Fibroblast of lung (primary cell): Measurements from ENCODE around the gene MYDGF. TPM values are rescaled to one million over a fixed set of nuclear protein-coding genes. Genes with fewer than 3 reads are reported as not detected.

ENCODE experiments used
- DNase-seq, 2 donors: peaks; one replicate each; pipeline versions ENCODE4 v3.0.0 to v3.0.0-alpha.2; 2010; ENCODE audit warnings: low read depth in 2 of 2
- H2AFZ ChIP-seq: 2 replicates; pipeline ENCODE4 v1.5.1; 2012; ENCODE audit warnings: low read length, control low read depth, inconsistent platforms
- H3K27ac ChIP-seq: 2 replicates; pipeline ENCODE4 v1.5.1; 2011; ENCODE audit warnings: low read length, control low read depth; ENCODE audit not compliant: insufficient read depth
- H3K27me3 ChIP-seq: 2 replicates; pipeline ENCODE4 v1.5.1; 2011; ENCODE audit warnings: mild to moderate bottlenecking, low read length; ENCODE audit not compliant: control insufficient read depth, insufficient read depth
- H3K36me3 ChIP-seq: 2 replicates; pipeline ENCODE4 v1.5.1; 2011; ENCODE audit warnings: low read length; ENCODE audit not compliant: control insufficient read depth, insufficient read depth
- H3K4me1 ChIP-seq: 2 replicates; pipeline ENCODE4 v1.5.1; 2011; ENCODE audit warnings: low read length; ENCODE audit not compliant: control insufficient read depth, insufficient read depth; ENCODE audit errors: extremely low read depth
- H3K4me2 ChIP-seq: 2 replicates; pipeline ENCODE4 v1.5.1; 2011; ENCODE audit warnings: low read length, control low read depth; ENCODE audit not compliant: insufficient read depth; ENCODE audit errors: extremely low read depth
- H3K4me3 ChIP-seq, 4 experiments: fragments of 200-600 bp in 1 of 4; sonication (generic) in 1 of 4; replicated peaks in 1 of 4; 2 replicates each; pipeline ENCODE4 v1.5.1; 2011 to 2016; ENCODE audit warnings: low read length in 4 of 4, low read depth in 3 of 4, mild to moderate bottlenecking in 3 of 4, control low read depth in 2 of 4, inconsistent platforms in 1 of 4, mixed read lengths in 1 of 4; ENCODE audit not compliant: insufficient read depth in 1 of 4; ENCODE audit errors: control extremely low read depth in 1 of 4
- H3K79me2 ChIP-seq: 2 replicates; pipeline ENCODE4 v1.5.1; 2012; ENCODE audit warnings: mild to moderate bottlenecking, low read length, inconsistent platforms; ENCODE audit not compliant: control insufficient read depth, insufficient read depth
- H3K9ac ChIP-seq: 2 replicates; pipeline ENCODE4 v1.5.1; 2011; ENCODE audit warnings: mild to moderate bottlenecking, low read length, control low read depth; ENCODE audit not compliant: insufficient read depth
- H3K9me3 ChIP-seq: 2 replicates; pipeline ENCODE4 v1.5.1; 2012; ENCODE audit warnings: low read depth, low read length; ENCODE audit not compliant: control insufficient read depth, insufficient read depth
- H4K20me1 ChIP-seq: 2 replicates; pipeline ENCODE4 v1.5.1; 2011; ENCODE audit warnings: low read length; ENCODE audit not compliant: control insufficient read depth, insufficient read depth; ENCODE audit errors: extremely low read depth
- EZH2 ChIP-seq: IDR thresholded peaks from 2 replicates; pipeline ENCODE4 v1.5.1; 2012; ENCODE audit warnings: low read length, control low read depth, mild to moderate bottlenecking; ENCODE audit errors: missing control alignments
- polyA plus RNA-seq, 2 donors: library from polyadenylated mRNA; depleted of rRNA in 1 of 2; stranded (reverse) in 1 of 2; unstranded in 1 of 2; fragments of >200 nt; gene quantifications; 2 replicates each; pipeline ENCODE4 v1.2.1, GENCODE V29; 2011 to 2012; ENCODE audit warnings: missing spikeins in 1 of 2
- total RNA-seq: library from RNA; depleted of rRNA; stranded (reverse); fragments of >200 nt; gene quantifications from 2 replicates; pipeline ENCODE4 v1.2.1, GENCODE V29; 2014
- TF ChIP-seq, protein P1 (sequence below), 2 donors: IDR thresholded peaks in 1 of 2; conservative IDR thresholded peaks in 1 of 2; 1 replicate in 1 of 2; 2 replicates in 1 of 2; pipeline ENCODE4 v1.5.1; 2011 to 2012; ENCODE audit warnings: low read length in 2 of 2, control low read depth in 1 of 2, inconsistent platforms in 1 of 2, low read depth in 1 of 2, mild to moderate bottlenecking in 1 of 2

Gene MYDGF
- total and polyA plus RNA-seq, 2 donors (not counting 1 experiment from before 2014, with no cell fraction given) = 167 to 181 TPM

DNA sequence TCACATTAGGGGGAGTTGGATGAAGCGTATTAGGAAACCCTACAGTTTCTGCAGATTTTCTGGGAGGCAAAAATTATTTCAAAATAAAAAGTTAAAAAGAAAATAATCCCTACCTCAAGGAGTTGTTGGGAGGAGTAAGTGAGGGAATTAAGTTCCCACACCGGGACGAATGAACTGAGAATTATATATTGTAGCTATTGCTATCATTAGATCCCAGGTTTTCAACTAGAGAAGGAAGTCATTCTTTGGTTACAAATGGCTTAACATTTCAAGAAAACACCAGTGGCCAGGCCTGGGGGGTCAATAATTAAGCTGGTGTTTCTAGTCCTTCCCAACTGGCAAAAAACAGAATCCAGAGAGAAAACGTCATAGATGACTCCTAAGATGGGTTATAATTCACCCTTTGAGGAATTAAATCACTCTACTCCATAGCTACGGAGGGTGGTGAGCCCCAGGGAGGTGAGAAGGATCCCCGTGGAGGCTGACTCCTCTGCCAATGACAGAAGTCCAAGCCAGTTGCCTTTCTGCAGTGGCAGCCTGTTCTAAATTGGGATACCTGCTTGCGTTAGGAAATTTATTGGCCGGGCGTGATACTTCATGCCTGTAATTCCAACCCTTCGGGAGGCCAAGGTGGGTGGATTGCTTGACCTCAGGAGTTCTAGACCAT lies 1.2 kb upstream of the MYDGF start:
- Histone ChIP-seq H3K27me3 (no peaks in the 10 kb centered on the region), H3K9me3 (no peaks in the 10 kb centered on the region), H3K9ac (no peak overlapping the region), H3K79me2 (peaks cover 19% of the 10 kb centered on the region), H3K27ac (no peak overlapping the region), H3K4me1 (peaks cover 6% of the 10 kb centered on the region), H3K4me2 (no peak overlapping the region), H2AFZ (no peak overlapping the region), H3K4me3 (no peak overlapping the region), H4K20me1 (no peaks in the 10 kb centered on the region), H3K36me3 (peaks cover 11% of the 10 kb centered on the region)
- no peak for DNase-seq
- no peak for TF ChIP-seq EZH2

DNA sequence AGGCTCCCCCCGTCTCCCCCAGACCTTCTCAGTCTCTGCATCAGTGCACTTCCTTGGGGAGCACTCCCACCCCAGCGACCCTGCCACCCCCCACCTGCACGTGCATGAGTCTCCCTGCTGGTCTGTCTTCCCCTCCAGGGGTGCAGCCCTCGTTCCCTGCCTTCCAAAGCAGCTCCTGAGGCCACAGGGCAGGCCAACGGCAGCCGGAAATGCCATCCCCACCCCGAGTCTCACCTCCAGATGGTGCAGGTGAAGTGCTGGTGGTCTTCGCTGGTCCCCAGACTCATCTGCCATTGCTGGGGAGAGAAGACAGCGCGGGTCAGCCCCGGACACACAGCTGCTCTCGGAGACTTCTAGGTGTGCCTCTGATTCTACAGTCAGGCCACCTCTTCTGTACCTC lies 5.5 kb downstream of the MYDGF start:
- TF ChIP-seq, protein P1, sequence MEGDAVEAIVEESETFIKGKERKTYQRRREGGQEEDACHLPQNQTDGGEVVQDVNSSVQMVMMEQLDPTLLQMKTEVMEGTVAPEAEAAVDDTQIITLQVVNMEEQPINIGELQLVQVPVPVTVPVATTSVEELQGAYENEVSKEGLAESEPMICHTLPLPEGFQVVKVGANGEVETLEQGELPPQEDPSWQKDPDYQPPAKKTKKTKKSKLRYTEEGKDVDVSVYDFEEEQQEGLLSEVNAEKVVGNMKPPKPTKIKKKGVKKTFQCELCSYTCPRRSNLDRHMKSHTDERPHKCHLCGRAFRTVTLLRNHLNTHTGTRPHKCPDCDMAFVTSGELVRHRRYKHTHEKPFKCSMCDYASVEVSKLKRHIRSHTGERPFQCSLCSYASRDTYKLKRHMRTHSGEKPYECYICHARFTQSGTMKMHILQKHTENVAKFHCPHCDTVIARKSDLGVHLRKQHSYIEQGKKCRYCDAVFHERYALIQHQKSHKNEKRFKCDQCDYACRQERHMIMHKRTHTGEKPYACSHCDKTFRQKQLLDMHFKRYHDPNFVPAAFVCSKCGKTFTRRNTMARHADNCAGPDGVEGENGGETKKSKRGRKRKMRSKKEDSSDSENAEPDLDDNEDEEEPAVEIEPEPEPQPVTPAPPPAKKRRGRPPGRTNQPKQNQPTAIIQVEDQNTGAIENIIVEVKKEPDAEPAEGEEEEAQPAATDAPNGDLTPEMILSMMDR (conservative IDR thresholded peaks at IDR 0.05 in 1 of 2, IDR thresholded peaks at IDR 0.05 in 1 of 2; ENCODE audit: low read depth in 1 of 2, low read length in 2 of 2) = no peak
- no peak for TF ChIP-seq EZH2
- Histone ChIP-seq H3K9me3 (no peaks in the 10 kb centered on the region), H3K4me1 (peaks cover 4% of the 10 kb centered on the region), H3K9ac (no peak overlapping the region), H3K27ac (no peak overlapping the region), H3K4me3 (no peak overlapping the region), H3K79me2 (peaks cover 18% of the 10 kb centered on the region), H3K4me2 (no peak overlapping the region), H3K27me3 (no peaks in the 10 kb centered on the region), H4K20me1 (no peaks in the 10 kb centered on the region), H3K36me3 (peaks cover 27% of the 10 kb centered on the region), H2AFZ (no peak overlapping the region)
- no peak for DNase-seq

DNA sequence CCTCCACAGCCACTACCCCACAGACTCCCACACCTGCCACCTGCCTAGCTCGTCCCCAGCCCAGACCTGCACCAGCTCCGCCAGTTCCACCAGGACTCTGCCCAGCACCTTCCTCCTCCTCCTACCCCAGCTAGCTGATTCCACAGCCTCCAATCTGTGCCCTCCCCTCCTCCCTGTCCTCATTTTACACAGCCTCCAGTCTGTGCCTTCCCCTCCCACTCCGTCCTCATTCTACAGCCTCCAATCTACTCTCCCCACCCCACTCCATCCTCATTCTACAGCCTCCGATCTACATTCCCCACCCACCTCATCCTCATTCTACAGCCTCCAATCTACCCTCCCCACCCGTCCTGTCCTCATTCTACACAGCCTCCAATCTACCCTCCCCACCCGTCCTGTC lies 7.3 kb downstream of the MYDGF start:
- DNase-seq = no peak
- Histone ChIP-seq H2AFZ (no peak overlapping the region), H3K9ac (no peak overlapping the region), H3K27ac (no peak overlapping the region), H3K4me3 (no peak overlapping the region), H3K36me3 (peaks cover 29% of the 10 kb centered on the region), H3K27me3 (no peaks in the 10 kb centered on the region), H3K4me1 (no peaks in the 10 kb centered on the region), H3K9me3 (no peaks in the 10 kb centered on the region), H3K79me2 (peaks cover 1% of the 10 kb centered on the region), H3K4me2 (no peak overlapping the region), H4K20me1 (no peaks in the 10 kb centered on the region)
- no peak for TF ChIP-seq EZH2
- TF ChIP-seq, protein P1 (conservative IDR thresholded peaks at IDR 0.05 in 1 of 2, IDR thresholded peaks at IDR 0.05 in 1 of 2; ENCODE audit: low read depth in 1 of 2, low read length in 2 of 2) = no peak
